Suprapubic skin (tissue), 4 donors: Measurements from ENCODE around the gene SPIRE1.

Experiments
- EP300 ChIP-seq: sonication (generic); formaldehyde crosslinking; IDR thresholded peaks from one replicate; pipeline ENCODE4 v1.6.1; 2017; ENCODE audit warnings: antibody characterized with exemption
- POLR2AphosphoS5 ChIP-seq, 3 donors: sonication (generic); formaldehyde crosslinking; IDR thresholded peaks; one replicate each; pipeline ENCODE4 v1.6.1; 2017; ENCODE audit warnings: antibody characterized with exemption in 3 of 3
- TF ChIP-seq, protein P1 (sequence below), 2 donors: fragments of 200-600 bp in 1 of 2; fragments of 450-650 bp in 1 of 2; sonication (generic) in 1 of 2; IDR thresholded peaks; one replicate each; pipeline ENCODE4 v1.5.1; 2016 to 2019; ENCODE audit warnings: antibody characterized with exemption in 2 of 2, mild to moderate bottlenecking in 1 of 2, moderate library complexity in 1 of 2

DNA sequence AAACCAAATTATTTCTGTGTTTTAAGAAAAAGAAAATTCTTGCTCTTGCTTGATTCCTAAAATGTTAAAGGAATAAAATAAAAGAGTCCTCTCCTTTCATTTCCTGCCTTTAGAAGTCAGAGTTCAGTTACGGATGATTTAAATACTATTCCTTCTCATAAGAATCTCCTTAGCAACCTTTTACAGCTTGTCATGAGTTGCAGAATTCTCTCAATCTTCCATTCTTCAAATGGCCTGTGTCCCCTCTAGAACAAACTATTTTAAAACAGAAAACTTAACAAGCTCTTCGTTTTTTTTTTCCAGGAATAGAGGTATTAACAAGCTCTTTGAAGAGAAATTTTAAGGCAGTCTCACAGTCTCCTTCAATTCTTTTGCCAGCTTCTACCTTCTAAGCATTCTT lies 42.2 kb downstream of the SPIRE1 start:
- TF ChIP-seq, protein P1, sequence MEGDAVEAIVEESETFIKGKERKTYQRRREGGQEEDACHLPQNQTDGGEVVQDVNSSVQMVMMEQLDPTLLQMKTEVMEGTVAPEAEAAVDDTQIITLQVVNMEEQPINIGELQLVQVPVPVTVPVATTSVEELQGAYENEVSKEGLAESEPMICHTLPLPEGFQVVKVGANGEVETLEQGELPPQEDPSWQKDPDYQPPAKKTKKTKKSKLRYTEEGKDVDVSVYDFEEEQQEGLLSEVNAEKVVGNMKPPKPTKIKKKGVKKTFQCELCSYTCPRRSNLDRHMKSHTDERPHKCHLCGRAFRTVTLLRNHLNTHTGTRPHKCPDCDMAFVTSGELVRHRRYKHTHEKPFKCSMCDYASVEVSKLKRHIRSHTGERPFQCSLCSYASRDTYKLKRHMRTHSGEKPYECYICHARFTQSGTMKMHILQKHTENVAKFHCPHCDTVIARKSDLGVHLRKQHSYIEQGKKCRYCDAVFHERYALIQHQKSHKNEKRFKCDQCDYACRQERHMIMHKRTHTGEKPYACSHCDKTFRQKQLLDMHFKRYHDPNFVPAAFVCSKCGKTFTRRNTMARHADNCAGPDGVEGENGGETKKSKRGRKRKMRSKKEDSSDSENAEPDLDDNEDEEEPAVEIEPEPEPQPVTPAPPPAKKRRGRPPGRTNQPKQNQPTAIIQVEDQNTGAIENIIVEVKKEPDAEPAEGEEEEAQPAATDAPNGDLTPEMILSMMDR (IDR thresholded peaks at IDR 0.05), result no peak
- TF ChIP-seq POLR2AphosphoS5 (IDR thresholded peaks at IDR 0.05) (no peak), EP300 (no peak)
